ENCODE measurements around the gene UNC5C.
"Not testable (repeated sequence)": the region's sequence is repeated elsewhere in the genome, so short reads cannot be mapped to it uniquely, and the experiment has no call there.

UNC5C gene

DNA sequence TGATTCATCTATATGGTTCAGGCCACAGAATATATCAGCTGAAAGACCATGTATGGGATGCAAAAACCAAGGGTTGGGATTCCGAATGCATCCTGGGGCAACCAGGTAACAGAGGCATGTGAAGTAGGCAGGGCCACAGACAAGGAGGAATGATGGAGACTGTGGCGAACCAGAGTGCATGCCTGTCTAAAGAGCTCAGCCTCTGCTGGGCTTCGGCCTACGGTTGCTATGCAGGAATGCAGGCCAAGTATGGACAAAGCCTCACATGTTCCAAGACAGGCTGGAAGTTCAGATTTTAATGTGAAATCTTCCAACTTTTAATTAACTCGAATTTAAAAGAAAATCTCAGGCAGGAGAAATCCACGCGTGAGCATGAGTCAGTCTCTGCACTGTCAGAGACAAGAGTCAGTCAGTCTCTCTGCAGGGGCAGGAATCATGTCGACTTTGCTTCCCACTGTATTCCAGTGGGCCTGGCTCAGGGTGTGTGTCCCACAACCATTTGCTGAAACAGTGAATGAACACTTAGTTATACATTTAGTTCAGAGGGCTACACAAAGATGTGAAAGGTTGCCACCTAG is 344.4 kb downstream of the UNC5C start:
- DNase-seq, result peak in 1 of 10 donors; percentile 85
- intact Hi-C loops (cut with DNase I), result no loop called here

DNA sequence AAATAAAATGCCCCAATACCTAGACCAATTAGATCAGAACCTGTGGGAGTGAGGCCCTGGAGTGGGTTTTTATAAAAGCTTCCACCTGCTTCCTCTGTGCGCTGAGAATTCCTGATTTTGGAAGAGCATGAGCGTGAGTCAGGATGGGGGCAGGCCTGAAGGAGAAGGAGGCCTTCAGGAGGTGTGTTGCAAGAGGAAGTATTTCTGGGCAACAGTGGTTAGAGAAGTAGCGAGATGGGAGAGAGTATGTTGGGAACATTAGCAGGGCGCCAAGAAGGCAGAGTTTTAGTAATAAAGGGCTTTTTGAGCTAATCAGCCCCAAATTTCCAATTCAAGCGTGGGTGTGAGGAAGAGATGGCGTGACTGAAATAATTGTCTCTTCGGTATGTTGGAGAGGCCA is 349.8 kb downstream of the UNC5C start:
- intact Hi-C loops (cut with DNase I), result no loop called here
- no peak for DNase-seq

GRCh38 chr4:95197353-95197752 is 351.4 kb downstream of the UNC5C start:
- DNase-seq, result no peak
- intact Hi-C loops (cut with DNase I), result no loop called here

DNA sequence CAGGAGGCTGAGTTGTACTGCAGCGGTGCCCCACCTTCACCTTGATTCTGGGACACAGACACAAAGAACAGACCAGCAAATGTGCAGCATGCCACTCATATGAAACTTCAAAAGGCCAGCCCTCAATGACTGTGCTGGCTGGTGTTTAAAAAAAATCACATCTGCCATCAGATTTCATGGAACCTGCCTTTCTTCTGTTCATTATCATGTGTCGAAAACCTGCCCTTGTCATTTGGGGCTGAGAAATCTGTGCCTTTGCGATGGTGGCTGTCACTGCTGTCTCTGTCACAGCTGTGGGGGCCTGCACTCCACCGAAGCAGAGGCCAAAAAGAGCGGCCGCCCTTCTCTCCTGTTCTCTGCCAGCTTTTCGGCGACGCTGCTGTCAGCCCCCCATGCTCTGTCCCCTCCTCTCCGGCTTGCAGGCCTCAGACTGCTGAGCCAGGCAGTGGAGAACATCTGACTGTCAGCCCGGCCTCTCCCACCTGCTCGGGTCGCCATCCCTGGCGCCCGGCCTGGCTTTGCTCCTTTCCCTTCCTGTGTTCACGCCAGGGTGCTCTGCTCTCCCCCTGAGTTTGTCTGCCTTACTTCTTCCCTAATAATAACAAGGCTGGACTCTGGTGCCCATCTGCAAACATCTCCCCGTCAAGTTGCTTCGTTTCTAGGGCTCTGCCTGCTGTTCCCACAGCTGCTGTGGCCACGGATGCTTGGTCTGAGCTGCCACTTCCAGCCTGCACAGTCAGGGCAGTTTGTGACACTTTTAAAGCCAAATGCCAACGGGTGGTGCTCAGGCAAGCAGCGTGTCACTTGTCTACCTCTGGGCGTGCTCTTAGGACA is 355.2 kb downstream of the UNC5C start:
- intact Hi-C loops (cut with DNase I), result no loop called here
- DNase-seq, result peak in 5 of 10 donors; percentile 44 to 90 (median 54)

- intact Hi-C loops (cut with DNase I), result no loop called here
- no peak for DNase-seq
Observed at GRCh38 chr4:95191537-95191936, 357.2 kb downstream of the UNC5C start.

DNA sequence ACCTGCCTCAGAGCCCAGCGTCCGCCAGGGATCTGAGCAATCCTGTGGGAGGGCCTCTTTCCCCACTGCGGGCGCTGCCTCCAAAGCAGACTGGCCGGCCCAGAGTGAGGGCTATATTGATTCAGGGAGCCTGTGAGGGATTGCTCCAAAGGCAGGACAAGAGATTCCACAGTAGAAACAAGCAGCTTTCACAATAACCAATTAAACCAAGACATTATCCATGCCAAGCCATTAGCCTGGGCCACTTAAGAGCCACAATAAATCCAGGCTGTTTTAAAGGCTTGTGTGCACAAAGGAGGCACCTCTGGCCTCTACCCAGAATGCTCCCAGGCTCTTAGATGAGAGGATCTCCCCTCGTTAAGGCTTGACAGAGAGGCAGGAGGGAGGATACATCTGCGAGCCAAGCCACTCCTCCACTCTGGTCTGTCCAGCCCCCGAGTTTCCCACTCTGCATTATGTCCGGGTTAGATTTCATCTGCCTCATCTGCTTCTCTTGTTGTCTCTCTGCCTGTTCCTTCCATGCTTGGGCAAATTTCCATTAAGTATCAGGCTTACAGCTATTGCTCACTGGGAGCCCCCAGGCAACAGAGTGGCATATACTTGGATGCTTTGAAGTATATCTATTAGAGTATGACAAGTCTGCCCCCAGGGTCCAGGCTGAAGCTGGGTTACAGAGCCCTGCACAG is 357.9 kb downstream of the UNC5C start:
- DNase-seq, result peak in 5 of 10 donors; percentile 38 to 89 (median 53)
- intact Hi-C loops (cut with DNase I), result no loop called here

GRCh38 chr4:95188701-95189370 is 359.9 kb downstream of the UNC5C start:
- DNase-seq, result no peak
- intact Hi-C loops (cut with DNase I), result no loop called here

- intact Hi-C loops (cut with DNase I), result no loop called here
- DNase-seq, result no peak
Observed at GRCh38 chr4:95186666-95187065, 362.1 kb downstream of the UNC5C start.

DNA sequence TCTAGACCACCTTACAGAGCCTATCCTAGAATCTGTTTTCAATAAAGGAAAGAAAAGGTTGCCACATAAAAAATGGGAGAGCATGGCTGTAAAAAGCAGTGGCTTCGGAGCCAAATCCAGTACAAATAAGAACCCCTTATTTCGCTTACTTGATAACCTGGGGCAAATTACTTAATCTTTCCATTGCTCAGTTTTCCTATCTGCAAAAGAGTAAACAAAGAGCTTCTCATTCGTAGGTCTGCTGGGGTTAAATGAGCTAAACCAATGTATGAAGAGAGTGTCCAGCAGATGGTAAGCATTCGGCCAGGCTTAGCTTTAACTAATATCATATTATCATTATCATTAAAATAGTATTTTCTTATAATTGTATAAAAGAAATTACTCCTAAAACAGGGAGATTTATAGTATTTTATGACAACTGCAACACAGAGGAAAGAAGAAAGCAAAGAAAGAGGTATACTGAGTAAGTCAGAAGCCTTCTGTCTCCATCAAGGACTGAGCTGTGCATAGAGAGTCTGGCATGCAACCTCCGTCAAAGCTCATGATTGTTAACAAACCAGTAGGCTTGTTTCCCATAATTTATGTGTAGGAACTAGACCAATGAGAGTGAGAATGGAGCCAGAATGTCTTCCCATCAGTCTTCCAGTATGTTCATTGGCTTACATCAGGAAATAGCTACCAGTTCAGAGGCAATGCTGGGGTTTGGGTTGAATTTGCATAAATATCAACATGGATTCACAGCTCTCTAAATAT is 364.9 kb downstream of the UNC5C start:
- intact Hi-C loops (cut with DNase I), result no loop called here

GRCh38 chr4:95181996-95182306 is 366.8 kb downstream of the UNC5C start:
- intact Hi-C loops (cut with DNase I), result no loop called here
- no peak for DNase-seq

More for the DNA sequence above, 364.9 kb downstream of the UNC5C start:
- DNase-seq, result no peak

DNA sequence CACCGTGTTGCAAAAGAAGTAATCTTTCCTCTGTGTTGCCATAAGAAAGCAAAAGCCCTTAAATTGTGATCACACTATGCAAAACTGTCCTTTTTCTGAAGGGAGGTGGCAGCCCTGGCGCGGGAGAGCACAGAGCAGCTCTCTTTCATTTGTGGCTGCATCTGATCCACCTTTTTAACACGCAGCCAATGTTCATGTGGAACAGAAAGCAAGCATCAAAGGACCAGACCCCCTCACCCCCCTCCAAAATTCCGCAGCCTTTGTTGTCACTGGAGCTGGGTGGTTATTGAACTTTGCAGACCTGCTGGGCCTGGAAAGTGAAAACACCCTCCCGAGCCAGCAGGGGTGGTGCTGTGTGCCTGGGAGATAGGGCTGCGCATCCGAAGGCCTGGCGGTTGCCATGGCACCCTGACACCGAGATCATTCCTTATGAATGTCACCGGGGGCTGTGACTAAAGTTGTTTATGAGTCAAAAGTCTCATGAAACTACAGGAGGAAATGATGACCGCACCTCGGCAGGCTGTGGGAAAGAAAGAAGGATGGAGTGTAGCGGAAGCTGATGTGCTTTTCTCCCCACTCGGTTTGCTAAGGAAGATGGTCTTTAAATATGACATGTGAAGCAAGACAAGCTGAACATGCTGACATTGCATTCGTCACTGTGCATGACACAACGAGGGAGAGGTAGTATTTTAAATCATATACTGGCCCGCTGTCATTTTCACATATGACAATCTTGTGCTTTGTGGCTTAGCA is 367.4 kb downstream of the UNC5C start:
- DNase-seq, result peak in 1 of 10 donors; percentile 87
- intact Hi-C loops (cut with DNase I), result no loop called here

DNA sequence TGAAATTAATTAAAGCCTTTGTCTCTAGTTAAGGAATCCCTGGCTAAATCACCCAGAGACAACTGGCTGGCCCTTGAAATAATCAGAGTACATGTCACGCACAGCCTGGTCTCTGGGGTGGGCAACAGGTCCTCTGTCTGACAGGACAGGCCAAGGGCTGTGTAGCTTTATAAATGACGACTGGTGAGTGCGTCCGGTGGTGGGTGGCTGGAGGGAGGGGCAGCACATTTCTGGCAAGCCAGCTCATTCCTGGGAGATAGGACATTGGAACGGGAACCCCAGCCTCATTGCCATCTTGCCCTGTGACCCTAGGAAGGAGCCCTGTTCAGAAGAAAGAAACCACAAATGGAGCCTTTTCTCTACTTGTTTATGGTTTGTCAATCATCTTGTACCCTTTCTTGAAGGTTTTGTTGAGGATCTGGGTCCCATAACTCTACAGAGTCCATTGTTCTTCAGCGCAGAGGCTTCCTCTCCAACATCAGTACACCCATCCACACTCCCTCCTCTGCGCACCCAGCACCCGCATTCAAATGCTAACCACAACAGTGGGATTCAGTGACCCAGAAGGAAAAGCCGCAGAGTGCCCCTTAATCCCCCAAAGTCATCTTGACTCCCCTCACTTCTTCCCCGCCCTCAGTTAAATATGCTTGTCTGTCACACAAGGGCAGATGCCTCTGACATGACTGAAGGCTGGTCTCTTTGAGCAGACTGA is 368.1 kb downstream of the UNC5C start:
- no peak for DNase-seq
- intact Hi-C loops (cut with DNase I), result no loop called here

- intact Hi-C loops (cut with DNase I), result no loop called here
- DNase-seq, result no peak
Observed at GRCh38 chr4:95178938-95179337, 369.8 kb downstream of the UNC5C start.

- intact Hi-C loops (cut with DNase I); DNase-seq: not testable (repeated sequence)
Observed at GRCh38 chr4:95171377-95171776, 377.4 kb downstream of the UNC5C start.

GRCh38 chr4:95170176-95170575 is 378.6 kb downstream of the UNC5C start:
- peak; percentile 25 to 95 (median 69) for DNase-seq
- intact Hi-C loops (cut with DNase I), result no loop called here

GRCh38 chr4:95167805-95168204 is 381.0 kb downstream of the UNC5C start:
- no peak for DNase-seq
- intact Hi-C loops (cut with DNase I), result loop anchor here (2.0 to 5.0 kb wide), 3 partner anchors 39 to 869 kb away; partner anchors contain the start of gene UNC5C

DNA sequence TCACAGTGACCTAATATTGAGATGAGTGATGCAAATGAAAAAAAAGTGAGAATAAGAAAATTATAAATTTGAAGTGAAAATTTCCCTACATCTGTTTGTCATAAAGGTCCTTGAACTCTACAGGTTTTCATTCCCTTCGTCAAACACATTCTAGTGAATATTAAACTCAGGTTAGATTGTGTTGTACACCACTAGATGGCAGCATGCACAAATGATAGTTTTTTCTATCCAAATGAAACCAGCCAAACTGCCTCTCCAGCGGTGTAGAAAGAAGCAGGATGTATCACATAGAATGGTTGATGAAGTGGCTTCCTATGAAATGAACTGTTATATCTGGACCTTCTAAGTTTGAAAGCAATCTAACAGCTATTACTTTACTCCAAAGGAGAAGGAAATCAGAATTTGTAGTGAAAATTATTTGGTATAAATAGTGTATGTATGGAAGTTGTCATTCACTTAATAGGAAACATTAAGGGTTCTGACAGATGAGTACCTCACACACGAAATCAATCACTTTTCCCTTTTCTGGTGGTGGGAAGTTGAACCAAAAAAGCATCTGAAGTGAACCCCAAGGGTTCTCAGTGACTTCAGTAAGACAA is 382.7 kb downstream of the UNC5C start:
- no peak for DNase-seq
- intact Hi-C loops (cut with DNase I), result loop anchor here (2.0 to 5.0 kb wide), 3 partner anchors 41 to 871 kb away; partner anchors contain the start of gene UNC5C

DNA sequence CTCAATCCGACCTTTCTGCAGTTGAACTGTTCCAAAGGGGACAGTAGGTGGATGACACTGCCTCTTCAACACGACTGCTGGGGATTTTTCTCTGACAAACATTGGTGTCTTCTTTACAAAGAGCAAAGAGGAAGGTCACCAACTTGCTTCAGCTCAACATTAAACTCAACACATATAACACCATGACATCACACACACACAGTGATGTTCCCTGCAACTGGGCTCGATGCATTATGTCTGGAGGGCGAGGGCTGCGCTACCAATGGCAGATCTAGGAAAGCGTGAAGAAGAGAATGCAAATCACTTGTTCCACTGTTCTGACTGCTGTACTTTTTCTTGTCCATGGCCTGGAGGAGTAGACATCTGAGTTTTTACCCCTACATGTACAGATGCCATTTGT is 385.9 kb downstream of the UNC5C start:
- no peak for DNase-seq
- intact Hi-C loops (cut with DNase I), result no loop called here

All from posterior cingulate gyrus (tissue), 11 donors.